AG10803 (cell line): Measurements from ENCODE around the gene VIPR1.

Experiments used
- DNase-seq: peaks from one replicate; pipeline ENCODE4 v3.0.0; 2010; ENCODE audit warnings: low read depth
- H3K4me3 ChIP-seq: 2 replicates; pipeline ENCODE4 v1.5.1; 2011; ENCODE audit warnings: mild to moderate bottlenecking, low read length, control low read depth
- CTCF ChIP-seq: conservative IDR thresholded peaks from 2 replicates; pipeline ENCODE4 v1.5.1; 2011; ENCODE audit warnings: mild to moderate bottlenecking, low read length, control low read depth, inconsistent platforms

Gene VIPR1

GRCh38 chr3:42582474-42583070 lies 80.1 kb downstream of the VIPR1 start:
- no peak for DNase-seq
- no peak for TF ChIP-seq CTCF
- peak overlapping the region; percentile 78 for H3K4me3 ChIP-seq
